Measurements from ENCODE around the gene ARHGAP21. TPM values are rescaled to one million over a fixed set of nuclear protein-coding genes. Genes with fewer than 3 reads are reported as not detected.

ARHGAP21 gene
- polyA plus RNA-seq, 1 donor from 2014 or later: 138 TPM

DNA sequence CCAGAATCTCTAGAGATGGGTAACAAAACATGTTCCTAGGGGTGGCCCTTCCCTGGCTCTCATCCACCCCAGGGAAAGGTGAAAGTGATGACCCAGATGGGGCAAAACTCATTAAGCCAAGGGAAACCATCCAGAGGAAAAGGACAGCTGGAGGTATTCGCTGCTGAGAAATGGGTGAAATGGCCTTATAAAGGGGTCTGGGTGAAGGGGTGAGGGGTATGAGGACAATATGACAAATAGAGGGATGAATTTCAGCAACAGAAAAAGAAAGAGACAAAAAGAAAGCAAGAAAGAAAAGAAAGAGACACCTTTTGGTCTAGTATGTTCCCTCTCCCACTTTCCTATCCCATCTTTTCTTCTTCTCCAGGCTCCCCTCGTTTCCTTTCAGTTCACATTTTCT, 26.6 kb downstream of the ARHGAP21 start:
- Histone ChIP-seq H3K27me3 (ENCODE audit: insufficient read depth, low read depth, low read length) (no peaks in the 10 kb centered on the region), H3K79me2 (replicated peaks; ENCODE audit: insufficient read depth, low read length) (peaks cover 93% of the 10 kb centered on the region), H3K9me2 (ENCODE audit: insufficient read depth, low read length) (no peaks in the 10 kb centered on the region), H3K27ac (ENCODE audit: low read length) (no peak overlapping the region), H2AFZ (ENCODE audit: low read depth, low read length) (no peak overlapping the region), H3K4me2 (ENCODE audit: low read length) (no peak overlapping the region), H4K20me1 (ENCODE audit: insufficient read depth) (no peaks in the 10 kb centered on the region), H3K9me3 (ENCODE audit: low read length) (no peaks in the 10 kb centered on the region), H3F3A (ENCODE audit: insufficient read depth, low read length, poor library complexity, severe bottlenecking) (no peaks in the 10 kb centered on the region), H3K9ac (ENCODE audit: low read length) (no peak overlapping the region), H3K36me3 (ENCODE audit: insufficient read depth, low read length) (no peaks in the 10 kb centered on the region), H3K4me3 (ENCODE audit: low read length) (no peak overlapping the region)
- TF ChIP-seq, protein P1, sequence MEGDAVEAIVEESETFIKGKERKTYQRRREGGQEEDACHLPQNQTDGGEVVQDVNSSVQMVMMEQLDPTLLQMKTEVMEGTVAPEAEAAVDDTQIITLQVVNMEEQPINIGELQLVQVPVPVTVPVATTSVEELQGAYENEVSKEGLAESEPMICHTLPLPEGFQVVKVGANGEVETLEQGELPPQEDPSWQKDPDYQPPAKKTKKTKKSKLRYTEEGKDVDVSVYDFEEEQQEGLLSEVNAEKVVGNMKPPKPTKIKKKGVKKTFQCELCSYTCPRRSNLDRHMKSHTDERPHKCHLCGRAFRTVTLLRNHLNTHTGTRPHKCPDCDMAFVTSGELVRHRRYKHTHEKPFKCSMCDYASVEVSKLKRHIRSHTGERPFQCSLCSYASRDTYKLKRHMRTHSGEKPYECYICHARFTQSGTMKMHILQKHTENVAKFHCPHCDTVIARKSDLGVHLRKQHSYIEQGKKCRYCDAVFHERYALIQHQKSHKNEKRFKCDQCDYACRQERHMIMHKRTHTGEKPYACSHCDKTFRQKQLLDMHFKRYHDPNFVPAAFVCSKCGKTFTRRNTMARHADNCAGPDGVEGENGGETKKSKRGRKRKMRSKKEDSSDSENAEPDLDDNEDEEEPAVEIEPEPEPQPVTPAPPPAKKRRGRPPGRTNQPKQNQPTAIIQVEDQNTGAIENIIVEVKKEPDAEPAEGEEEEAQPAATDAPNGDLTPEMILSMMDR (IDR thresholded peaks at IDR 0.05; ENCODE audit: poor library complexity, severe bottlenecking): no peak
- TF ChIP-seq SMC3 (conservative IDR thresholded peaks at IDR 0.05; ENCODE audit: poor library complexity) (no peak), RAD21 (conservative IDR thresholded peaks at IDR 0.05) (no peak), TAF1 (IDR thresholded peaks at IDR 0.05; ENCODE audit: low read depth) (no peak), EP300 (conservative IDR thresholded peaks at IDR 0.05; ENCODE audit: poor library complexity, severe bottlenecking) (no peak), MXI1 (conservative IDR thresholded peaks at IDR 0.05; ENCODE audit: poor library complexity, severe bottlenecking) (no peak), POLR2AphosphoS5 (IDR thresholded peaks at IDR 0.05) (no peak), EZH2 (IDR thresholded peaks at IDR 0.05; ENCODE audit: borderline replicate concordance, insufficient read depth, low read length, poor library complexity, severe bottlenecking) (no peak)
- TF ChIP-seq, protein P2, sequence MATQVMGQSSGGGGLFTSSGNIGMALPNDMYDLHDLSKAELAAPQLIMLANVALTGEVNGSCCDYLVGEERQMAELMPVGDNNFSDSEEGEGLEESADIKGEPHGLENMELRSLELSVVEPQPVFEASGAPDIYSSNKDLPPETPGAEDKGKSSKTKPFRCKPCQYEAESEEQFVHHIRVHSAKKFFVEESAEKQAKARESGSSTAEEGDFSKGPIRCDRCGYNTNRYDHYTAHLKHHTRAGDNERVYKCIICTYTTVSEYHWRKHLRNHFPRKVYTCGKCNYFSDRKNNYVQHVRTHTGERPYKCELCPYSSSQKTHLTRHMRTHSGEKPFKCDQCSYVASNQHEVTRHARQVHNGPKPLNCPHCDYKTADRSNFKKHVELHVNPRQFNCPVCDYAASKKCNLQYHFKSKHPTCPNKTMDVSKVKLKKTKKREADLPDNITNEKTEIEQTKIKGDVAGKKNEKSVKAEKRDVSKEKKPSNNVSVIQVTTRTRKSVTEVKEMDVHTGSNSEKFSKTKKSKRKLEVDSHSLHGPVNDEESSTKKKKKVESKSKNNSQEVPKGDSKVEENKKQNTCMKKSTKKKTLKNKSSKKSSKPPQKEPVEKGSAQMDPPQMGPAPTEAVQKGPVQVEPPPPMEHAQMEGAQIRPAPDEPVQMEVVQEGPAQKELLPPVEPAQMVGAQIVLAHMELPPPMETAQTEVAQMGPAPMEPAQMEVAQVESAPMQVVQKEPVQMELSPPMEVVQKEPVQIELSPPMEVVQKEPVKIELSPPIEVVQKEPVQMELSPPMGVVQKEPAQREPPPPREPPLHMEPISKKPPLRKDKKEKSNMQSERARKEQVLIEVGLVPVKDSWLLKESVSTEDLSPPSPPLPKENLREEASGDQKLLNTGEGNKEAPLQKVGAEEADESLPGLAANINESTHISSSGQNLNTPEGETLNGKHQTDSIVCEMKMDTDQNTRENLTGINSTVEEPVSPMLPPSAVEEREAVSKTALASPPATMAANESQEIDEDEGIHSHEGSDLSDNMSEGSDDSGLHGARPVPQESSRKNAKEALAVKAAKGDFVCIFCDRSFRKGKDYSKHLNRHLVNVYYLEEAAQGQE (IDR thresholded peaks at IDR 0.05; ENCODE audit: borderline replicate concordance): no peak

DNA sequence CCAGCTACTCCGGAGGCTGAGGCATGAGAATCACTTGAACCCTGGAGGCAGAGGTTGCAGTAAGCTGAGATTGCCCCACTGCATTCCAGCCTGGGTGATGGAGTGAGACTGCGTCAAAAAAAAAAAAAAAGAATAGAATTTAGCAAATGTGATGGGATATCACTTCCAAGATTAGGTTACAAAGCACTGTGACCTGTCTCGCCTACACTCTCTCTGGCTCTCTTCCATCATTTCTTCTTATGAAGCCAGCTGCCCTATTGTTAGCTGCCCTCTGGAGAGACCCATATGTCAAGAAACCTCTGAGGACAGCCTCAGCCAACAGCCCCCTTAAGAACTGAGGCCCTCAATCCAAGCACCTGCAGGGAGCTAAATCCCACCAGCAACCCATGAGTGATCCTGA, 28.2 kb downstream of the ARHGAP21 start:
- Histone ChIP-seq H3K27ac (ENCODE audit: low read length) (no peak overlapping the region), H2AFZ (ENCODE audit: low read depth, low read length) (no peak overlapping the region), H3F3A (ENCODE audit: insufficient read depth, low read length, poor library complexity, severe bottlenecking) (no peaks in the 10 kb centered on the region), H3K4me3 (ENCODE audit: low read length) (no peak overlapping the region), H3K9me2 (ENCODE audit: insufficient read depth, low read length) (no peaks in the 10 kb centered on the region), H3K27me3 (ENCODE audit: insufficient read depth, low read depth, low read length) (no peaks in the 10 kb centered on the region), H3K36me3 (ENCODE audit: insufficient read depth, low read length) (no peaks in the 10 kb centered on the region), H3K4me2 (ENCODE audit: low read length) (no peak overlapping the region), H4K20me1 (ENCODE audit: insufficient read depth) (no peaks in the 10 kb centered on the region), H3K79me2 (replicated peaks; ENCODE audit: insufficient read depth, low read length) (peaks cover 96% of the 10 kb centered on the region), H3K9me3 (ENCODE audit: low read length) (no peaks in the 10 kb centered on the region), H3K9ac (ENCODE audit: low read length) (no peak overlapping the region)
- TF ChIP-seq EZH2 (IDR thresholded peaks at IDR 0.05; ENCODE audit: borderline replicate concordance, insufficient read depth, low read length, poor library complexity, severe bottlenecking) (no peak), RAD21 (conservative IDR thresholded peaks at IDR 0.05) (no peak), POLR2AphosphoS5 (IDR thresholded peaks at IDR 0.05) (no peak), SMC3 (conservative IDR thresholded peaks at IDR 0.05; ENCODE audit: poor library complexity) (no peak)
- TF ChIP-seq, protein P2 (IDR thresholded peaks at IDR 0.05; ENCODE audit: borderline replicate concordance): no peak

All from neural cell (in vitro differentiated cells).